RKO (cell line): ENCODE measurements around the gene AMN.

Experiments used
- DNase-seq: peaks from one replicate; pipeline ENCODE4 v3.0.0-alpha.2; 2016; ENCODE audit warnings: low spot score

AMN gene

DNA sequence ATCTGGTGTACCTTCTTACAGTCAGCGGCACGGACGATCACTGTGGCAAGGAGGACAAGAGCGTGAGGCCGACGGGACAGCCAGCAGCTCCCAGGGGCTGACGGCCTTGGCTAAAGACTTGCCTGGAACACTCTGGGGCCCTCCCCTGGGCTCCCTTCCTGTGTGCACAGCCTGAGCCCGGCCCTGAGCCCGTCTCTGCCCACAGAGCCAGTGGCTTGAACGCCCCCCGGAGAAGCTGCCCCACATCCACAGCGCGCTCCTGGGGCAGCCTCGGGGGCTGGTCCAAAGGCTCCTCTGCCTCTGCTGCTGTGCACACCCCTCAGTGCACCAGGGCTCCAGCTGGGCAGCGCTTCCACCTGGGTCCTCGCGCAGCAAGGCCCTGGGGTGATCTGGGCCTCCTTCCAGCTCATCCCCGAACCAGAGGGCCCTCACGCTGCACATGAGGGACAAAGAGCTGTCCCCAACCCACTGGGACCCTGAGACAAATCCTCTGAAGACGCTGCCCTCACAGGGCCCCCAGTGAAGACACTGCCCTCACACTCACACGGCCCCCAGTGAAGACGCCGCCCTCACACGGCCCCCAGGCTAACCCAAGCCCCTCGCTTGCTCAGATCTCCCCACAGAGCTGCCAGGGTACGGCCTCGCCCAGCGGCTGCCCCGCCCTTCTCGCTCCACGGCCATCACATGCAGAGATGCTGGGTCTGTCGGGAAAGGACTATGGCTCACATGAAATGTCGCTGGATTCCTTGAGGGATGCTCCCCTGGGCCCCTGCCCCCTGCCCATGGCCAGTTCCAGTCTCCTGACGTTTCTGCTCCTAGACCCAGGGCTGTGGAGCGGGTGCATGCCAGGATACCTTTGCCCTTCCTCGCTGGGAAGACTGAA is 22.2 kb downstream of the AMN start:
- no peak for DNase-seq

DNA sequence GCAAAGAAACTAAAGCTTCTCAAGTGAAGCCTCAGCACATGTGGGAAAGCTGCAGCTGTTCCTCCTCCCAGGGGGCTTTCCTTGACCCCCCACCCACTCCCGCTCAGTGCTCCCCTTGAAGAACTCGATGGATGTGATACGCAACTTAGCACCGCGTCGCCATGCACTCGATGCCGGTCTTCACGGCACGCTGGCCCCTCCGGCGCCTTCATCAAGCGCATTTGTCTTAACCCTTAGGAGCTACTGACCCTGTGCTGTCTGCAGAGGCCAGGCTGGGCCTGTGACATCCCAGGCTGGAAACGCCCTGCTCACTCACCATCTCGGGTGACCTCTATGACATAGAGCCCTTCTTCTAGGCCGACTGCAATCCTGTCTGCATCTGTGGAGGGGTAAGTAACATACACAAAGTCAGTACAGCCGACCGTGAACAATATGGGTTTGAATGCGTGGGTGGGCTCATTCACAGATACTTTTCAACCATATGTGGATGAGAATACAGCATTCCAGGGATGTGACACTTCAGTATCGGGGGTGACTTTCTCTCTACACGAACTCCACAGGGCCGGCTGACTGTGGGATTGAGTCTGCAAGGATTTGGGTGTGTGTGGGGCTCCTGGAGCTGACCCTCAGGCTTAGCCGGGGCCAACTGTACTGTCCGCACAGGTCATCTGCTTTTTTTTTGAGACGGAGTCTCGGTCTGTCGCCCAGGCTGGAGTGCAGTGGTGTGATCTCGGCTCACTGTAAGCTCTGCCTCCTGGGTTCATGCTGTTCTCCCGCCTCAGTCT is 23.1 kb downstream of the AMN start:
- no peak for DNase-seq

GRCh38 chr14:102947321-102948103 is 25.0 kb downstream of the AMN start:
- DNase-seq: no peak

- DNase-seq: no peak
These were observed 26.2 kb downstream of the AMN start for GRCh38 chr14:102948698-102949061.

DNA sequence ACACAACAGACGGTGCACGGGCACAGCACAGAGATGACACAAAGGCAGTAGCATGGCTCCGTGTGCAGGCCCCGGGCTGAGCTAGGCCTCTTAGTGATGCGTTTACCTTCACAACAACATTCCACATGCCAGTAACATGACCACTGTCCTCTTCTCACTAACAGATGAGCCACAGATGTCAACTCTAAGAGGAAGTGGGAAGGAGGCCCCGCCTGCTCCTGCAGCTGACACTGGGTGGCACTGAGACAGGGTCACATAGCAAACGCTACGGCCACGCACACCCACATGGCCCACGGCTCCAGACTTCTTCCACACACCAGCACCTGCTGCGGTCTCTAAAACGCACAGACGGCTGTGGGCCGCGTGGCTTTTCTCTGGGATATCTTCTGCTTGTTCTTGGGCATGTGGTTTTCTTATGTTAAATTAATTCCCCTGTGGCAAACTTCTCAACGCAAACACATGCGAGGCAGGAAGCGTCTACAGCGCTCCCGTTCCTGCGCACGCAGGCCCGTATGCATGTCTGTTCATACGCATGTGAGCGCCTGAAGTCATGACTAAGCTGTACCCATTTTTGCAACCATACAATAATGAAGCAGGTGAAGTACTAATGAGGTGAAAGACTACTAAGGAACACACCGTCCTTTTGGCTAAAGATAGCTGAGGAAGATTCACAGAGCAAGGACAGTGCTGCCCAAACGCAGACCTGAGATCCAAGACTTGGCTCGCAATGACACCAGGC is 26.8 kb downstream of the AMN start:
- DNase-seq: peak; percentile 11

DNA sequence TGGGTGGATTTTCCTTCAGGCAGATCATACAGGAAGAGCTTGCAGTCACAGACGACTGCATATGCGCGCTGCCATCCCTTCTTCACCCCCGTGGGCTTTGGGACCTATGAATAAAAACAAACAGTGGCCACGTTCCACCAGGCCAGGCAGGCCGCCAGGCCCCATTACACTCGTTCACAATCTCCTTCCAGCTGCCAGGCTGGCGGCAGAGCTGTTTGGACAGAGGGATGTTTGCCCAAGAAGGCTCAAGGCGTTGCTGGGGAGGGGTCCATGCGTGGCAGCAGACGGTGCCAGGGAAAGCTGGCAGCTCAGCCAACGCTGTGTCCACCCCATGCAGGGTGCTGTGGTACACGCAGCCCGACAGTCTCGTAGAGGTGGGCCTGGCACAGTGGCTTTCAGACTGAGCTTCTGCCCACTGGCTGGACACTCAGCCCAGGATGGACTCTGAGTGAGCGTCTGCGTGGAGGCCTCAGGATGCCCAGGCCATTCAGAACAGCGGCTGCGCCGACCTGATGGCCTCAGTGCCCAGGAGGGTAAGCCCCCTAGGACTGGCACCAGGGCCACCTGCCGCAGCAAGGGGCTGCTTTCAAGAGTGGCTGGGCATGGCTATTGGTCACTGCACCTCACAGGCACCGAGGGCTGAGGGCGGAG is 27.5 kb downstream of the AMN start:
- no peak for DNase-seq

DNA sequence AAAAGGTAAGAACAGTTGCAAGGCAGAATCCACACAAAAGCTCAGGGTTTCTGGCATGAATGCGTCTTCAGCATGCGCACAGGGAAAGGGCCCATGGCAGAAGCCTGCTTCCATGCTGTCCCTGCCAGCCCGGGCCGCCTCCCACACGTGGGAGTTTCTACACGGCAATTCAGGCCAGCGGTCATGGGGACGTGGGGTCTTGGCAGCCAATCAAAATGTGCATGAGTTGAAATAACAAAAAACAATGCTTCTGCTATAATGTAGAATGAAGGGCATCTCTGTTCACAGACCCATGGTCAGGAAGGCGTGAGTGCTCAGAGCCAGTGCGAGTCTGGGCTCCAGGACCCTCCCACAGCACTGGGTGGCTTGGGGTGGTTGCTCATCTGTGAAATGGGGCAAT is 28.6 kb downstream of the AMN start:
- DNase-seq: no peak

- no peak for DNase-seq
These were observed 29.3 kb downstream of the AMN start for GRCh38 chr14:102951799-102952198.

GRCh38 chr14:102952276-102952675 is 29.8 kb downstream of the AMN start:
- DNase-seq: no peak

DNA sequence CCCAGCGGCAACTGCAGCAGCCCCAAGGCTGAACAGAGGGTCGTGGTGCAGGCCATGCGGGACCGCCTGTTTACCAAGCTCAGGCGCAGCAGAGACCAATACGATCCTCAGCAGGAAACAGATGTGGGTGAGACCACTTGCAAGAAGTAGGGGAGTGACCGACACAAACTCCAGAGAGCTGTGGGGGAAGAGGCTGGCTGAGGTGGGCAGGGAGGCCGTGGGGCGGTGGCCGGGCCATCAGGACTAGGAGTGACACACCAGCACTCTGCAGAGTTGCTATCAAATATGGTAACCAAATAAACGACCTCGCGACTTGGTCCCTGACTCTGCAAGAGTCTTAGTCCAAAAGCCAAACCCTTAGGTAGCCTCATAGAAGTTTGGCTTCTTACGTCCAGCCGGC is 30.6 kb downstream of the AMN start:
- DNase-seq: no peak

DNA sequence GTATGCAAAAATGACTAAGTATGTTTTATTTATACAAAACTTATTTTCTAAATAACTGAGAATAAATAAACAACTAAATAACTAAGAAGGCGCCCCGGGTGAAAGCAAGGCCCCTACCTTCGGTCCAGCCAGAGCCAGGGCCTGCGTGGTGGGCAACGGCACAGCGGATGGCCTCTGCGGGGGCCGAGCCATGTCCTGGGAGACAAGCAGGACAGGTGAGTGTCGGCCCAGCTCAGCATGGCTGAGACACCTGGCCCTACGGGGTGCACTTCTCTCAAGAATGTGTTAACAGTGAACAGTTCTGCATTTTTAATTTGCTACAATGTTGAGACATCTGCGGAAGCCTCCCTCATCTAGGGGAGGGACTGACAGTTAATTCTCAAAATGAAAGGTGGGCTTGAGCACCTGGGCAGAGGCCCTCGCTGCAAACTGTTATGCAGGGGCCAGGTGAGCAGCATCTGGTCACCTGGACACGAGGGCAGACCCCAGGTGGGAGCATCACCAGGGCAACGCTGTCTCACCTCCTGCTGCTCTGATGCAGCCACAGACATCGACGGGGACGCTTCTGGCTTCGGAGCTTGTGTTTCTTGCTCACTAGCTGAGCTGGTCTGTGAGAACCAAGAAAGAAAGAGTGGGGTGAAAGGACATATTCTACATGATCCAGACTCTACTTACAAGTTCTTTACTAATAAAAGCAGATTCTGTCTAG is 31.8 kb downstream of the AMN start:
- DNase-seq: no peak

DNA sequence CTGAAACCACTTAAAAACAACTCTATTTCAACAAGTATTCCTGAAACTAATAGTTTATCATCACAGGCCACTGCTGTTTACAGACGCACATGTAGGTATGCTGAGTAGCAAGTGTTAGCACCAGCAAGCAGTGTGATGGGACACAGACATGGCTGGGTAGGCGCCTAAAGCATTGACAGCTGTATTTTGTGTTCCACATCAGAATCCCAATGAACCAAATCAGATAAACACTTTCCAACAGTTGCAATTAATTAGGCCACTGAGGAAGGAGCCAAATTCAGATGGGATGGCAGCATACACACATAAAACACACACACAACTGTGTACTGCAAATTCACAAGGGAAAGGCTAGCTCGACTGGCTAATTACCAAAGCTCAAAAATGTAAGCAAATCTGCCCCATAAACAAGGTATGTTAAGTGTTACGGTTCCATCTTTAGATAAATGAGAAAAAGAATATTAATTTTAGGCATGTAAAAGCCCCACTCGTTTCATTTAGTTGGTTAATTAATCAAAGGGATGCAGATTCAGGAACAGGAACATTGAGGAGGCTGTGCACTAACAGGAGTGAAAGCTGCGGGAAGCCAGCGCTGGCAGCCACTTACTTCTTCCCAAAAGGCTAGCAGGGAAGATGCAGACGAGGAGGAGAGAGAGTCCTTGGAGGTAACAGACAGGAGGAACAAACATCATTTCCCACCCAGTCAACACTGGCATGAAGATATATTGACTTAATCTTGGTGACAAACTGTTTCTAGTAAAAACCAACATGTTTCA is 33.4 kb downstream of the AMN start:
- DNase-seq: no peak

DNA sequence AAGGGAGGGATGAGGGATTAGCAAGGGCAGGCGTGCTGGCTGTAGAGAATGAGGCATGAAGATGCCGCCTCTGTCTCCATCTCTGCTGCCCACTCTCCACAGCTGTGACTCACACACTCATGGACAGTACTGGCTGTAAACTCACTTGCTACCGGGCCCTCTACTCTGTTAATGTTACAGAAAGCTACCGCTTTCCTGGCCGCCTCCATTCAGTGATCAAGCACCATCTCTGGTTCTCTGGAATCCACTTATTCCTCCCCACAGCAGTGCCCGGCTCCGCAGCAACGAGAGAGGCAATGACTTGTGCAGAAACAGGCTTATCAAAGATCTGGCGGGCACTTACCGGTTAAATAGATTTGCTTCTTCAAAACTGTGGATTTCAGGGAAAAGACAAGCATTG is 34.8 kb downstream of the AMN start:
- DNase-seq: no peak

DNA sequence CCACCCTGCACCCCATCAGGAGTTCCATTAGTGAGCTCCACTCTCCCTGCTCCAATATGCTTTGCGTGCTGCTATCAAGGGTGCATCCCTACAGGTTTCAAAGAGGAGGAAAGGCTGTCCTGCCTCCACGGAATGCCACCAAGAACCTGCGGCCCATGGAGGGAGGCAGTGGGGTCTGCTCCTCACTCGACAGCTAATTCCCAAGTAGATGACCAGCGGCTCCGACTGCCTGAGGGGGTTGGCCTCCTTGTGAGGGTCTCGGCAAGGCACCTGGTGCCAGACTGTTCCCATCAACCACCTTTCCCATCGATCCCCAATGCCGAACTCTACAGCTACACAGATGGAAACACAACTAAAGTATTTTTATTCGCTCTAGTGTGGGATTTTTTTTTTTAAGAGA is 36.0 kb downstream of the AMN start:
- no peak for DNase-seq

DNA sequence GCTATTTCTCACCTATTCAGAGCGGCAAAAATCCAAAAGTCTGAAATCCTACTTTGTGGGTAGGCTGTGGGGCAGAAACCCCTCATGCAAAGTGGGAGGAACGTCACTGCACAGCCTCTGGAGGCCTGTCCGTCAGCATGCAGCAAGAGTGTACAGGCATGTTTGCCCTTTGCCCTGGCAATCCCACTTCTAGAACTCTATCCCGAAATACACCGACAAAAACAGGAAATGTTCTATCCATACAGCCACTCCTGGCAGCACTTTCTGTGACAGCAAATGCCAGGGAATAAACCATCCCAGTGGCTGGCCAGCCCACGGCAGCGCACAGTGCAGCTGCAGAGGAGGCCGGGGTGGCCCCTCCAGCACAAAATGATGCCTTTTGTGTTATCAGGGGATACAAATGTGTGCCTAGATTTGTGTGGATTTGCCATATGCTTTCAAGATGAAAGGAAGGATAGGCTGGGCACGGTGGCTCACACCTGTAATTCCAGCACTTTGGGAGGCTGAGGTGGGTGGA is 39.7 kb downstream of the AMN start:
- no peak for DNase-seq

DNA sequence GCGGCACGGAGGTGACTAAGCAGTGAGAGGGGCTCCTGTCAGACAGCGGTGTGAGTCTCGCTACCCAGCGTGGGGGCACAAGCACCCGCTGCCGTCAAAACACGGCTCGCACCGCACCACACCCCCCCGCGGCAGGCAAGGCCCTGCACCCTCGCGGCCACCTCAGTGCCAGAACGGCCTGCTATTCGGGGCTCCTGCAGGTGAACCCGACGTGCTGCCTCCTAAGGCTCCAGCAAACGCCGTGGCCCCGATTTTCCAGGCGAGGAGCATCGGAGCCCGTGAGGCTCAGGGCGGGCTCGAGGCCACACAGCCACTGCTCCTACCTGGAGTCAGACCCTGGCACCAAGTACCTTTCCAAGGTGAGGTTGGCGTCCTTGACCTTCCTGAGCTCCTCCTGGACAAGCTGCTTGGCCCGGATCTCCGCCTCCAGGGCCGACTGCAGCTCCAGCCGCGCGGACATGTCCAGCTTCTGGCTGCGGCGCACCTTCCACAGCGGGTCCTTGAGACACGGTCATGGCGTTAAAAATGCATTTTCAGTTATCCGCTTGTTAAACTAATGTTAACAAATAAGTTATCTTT is 41.8 kb downstream of the AMN start:
- DNase-seq: no peak

GRCh38 chr14:102965282-102965681 is 42.8 kb downstream of the AMN start:
- DNase-seq: no peak

DNA sequence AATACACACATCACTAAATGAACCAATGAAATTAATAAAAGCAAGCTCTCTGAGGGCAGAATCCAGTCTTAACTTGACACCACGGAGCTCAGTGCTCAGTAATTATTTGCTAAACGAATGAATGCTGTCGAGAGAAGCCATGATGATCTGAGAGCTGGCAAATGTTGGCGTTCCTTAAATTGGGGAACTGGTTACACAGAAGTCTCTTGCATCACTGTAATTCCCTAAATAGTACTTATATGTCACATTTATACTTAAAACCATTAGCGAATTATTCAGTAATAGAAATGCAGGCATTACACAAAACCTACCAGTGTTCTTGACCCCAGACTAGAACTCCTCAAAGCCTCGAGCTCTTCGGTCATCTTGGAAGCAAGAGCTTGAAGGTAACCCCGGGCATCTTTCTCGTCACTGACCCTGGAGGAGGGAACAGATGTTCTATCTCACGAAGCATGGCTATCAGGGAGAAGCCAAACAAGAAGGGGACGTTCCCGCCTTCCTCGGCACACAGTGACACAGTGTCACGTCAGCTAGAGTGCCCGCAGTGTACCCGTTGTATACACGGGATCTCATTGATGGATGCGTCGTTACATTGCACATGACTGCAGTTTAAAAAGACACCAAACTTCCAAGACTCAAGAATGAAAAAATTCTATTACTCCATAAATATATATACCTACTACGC is 43.6 kb downstream of the AMN start:
- no peak for DNase-seq
